HG03045 (cell line): ENCODE measurements around the gene PHC2.

ENCODE experiments used
- ATAC-seq: cut with Tn5 transposase; IDR thresholded peaks from one replicate; pipeline ENCODE4 v1.9.1; 2021; ENCODE audit warnings: mild to moderate bottlenecking, moderate library complexity; ENCODE audit not compliant: unreplicated experiment

Gene PHC2

DNA sequence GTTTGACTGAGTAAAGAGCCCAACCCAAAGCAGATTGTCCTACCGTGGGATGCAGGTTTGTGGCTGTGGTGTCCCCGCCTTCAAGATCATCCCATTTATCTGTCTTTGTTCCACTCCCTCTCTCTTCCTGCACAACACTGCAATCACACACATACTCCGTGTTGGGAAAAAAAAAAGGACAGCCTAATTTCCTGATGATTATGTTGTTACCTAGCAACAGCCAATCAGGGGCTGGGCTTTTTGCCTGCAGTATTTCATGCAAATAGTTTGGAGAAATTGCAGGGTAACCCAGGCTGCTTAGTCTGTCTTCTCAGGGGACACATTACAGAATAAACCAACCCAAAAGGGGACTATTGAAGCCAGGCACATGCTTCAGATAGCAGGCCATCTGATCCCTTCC is 38.3 kb downstream of the PHC2 start:
- ATAC-seq: no peak

DNA sequence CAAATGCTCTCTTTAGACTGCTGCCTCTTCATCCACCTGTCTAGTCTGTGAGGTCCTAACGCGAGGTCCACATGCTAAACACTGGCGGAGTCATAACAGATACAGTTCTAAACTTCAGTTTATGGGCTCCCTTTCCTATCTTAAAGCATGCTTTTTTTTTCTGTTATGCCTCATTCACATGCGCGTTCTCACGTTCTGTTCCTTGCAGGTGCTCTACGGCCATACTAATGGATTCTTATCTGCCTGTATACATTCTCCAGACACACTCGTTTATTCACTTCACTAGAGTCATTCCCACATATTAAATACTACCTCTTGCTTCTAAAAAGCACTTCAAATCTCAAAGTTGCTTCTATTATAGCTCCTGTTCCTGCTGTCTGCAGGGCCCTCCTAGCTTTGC is 38.7 kb downstream of the PHC2 start:
- ATAC-seq: no peak

GRCh38 chr1:33391343-33392078 is 39.4 kb downstream of the PHC2 start:
- no peak for ATAC-seq

DNA sequence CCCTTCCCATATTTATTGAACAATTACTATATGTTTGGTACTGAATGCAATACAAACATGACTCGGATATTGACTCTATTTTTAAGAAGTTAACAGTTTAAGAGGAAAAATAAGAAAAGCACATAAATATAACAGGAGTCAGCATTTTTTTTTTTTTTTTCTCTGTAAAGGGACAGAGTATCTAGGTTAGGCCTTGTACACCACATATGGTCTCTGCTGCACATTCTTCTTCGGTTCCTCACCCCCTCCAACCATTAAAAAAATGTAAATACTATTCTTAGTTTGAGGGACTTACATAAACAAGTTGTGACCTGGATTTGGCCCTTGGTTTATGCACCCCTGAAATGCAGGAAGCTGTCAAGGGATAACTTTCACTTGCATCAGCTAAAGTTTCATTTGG is 40.4 kb downstream of the PHC2 start:
- ATAC-seq: no peak

- no peak for ATAC-seq
These were observed 41.8 kb downstream of the PHC2 start for GRCh38 chr1:33388805-33389771.

DNA sequence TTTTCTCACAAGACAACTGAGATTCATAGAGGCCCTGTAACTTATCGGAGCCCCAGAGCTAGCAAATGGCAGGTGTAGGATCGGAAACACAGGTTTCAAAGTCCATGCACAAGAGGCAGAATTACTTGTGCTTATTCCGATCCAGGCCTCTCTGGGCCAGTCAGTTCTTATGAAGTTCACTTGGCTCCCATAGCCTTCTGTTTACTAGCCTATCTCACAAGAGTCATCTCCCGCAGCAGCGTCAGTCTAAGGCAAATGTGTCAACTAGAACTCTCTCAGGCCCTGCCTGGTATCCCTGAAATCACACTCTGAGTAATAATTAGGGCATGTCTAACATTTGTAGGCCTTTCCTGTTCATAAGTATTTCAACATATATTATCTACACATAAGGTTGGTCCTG is 43.3 kb downstream of the PHC2 start:
- ATAC-seq: no peak

DNA sequence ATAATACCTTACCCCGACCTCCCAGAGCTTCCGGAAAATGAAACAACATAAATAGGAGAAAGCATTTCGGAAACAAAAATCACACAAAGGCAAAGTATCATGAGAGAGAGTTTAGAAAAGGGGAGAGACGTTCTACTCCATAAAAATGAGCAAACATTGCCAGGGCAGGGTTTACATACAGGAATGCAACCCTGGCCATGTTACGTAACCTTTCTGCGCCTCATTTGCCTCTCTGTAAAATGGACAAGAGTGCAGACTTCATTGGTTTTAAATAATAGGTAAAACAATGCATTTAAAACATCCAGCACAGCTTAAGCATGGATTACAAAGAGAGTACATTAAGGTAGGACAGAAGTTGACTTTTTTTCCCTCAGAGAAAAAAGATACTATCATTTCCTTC is 45.6 kb downstream of the PHC2 start:
- ATAC-seq: no peak

GRCh38 chr1:33384040-33384812 is 46.7 kb downstream of the PHC2 start:
- no peak for ATAC-seq

- ATAC-seq: no peak
These were observed 47.4 kb downstream of the PHC2 start for GRCh38 chr1:33383489-33383888.

- ATAC-seq: no peak
These were observed 48.1 kb downstream of the PHC2 start for GRCh38 chr1:33382661-33383415.

DNA sequence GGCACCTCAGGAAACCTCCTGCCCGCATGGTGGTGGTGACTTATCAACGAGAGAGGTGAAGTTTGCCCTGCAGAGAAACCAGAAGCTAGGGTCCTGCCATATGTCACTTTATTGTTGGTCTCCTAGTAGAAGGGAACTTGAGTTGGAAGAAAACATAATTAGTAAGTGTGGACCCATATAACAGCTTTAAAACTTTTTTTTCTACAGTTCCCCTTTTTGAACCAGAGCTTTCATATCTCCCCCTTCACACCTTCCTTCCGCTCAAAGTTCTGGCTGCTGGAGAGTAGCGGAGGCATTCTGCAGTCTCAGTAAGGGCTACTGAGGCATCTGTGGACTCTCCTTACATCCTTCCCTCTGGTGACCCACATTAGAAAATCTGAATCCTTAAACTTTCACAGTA is 48.9 kb downstream of the PHC2 start:
- ATAC-seq: no peak

- ATAC-seq: no peak
These were observed 50.1 kb downstream of the PHC2 start for GRCh38 chr1:33380811-33381210.

DNA sequence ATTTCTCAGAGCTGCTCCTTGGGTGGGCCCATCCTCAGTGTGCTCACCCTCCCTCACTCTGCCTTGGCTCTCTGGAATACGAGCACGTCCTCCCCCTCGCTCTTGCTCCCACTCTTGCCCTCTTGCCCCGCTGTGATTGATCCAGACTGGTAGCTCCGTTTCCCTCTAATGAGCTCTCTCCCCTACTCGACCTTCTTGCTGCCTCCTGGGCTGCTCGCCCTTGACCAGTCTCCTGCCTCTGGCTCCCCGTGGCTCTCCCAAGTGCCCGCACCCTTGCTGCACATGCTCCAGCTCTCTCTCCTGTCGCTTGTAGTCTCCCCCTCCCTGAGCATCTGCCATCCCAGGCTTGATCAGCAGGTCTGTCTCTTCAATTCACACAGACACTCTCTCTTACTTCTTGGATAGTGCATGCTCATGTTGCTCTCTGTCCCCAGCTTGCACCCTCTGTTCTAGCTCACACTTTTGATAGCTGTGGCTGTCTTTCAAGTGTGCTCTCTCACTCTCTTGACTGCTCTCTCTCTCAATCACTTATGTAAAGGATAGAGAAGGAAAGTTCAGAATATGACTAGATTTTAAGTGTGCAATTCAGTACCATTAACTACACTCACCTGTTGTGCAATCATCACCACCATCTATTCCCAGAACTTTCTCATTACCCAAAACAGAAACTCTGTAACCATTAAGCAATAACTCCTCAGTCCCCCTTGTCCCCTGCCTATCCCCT is 51.1 kb downstream of the PHC2 start:
- ATAC-seq: no peak

DNA sequence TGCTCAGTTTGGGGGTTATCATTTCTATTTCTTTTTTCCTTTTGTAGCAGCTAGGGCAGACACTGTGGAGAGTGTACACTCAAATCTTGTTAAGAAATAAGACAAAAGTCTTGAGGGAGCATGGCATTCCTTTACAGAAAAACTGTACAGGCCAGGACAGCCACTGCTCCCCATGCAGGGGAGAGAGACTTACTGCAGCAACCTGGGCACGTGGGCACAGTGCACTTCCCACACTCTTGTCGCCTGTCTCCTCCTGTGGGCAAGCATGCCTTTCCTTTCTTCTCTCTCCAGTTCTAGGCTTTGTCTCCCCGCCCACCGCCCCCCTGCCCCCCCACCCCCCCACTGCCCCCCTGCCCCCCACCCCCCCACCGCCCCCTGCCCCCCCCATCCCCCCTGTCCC is 51.9 kb downstream of the PHC2 start:
- no peak for ATAC-seq

- no peak for ATAC-seq
These were observed 52.4 kb downstream of the PHC2 start for GRCh38 chr1:33378524-33378923.

GRCh38 chr1:33377756-33378155 is 53.1 kb downstream of the PHC2 start:
- no peak for ATAC-seq

DNA sequence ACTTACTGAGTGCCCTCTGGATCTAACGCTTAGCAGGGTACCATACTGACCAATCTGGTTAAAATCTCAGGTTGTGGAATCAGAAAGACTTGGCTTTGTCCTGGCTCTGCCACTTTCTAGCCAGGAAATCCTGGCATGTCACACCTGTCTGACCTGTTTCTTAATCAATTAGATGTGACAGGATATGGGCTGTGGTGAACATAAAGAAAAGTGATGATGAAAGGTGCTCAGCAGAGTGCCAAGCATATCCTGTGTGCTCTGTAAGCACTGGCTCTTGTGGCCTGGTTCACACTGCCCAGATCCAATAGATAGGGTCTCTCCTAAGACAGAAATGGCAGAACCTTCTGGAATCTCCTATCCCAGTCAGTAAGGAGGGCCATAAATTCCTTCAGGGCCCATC is 53.9 kb downstream of the PHC2 start:
- no peak for ATAC-seq

- no peak for ATAC-seq
These were observed 55.6 kb downstream of the PHC2 start for GRCh38 chr1:33375316-33375715.

- no peak for ATAC-seq
These were observed 56.4 kb downstream of the PHC2 start for GRCh38 chr1:33374336-33375105.
